Endothelial cell (in vitro differentiated cells): ENCODE measurements around the gene ADGRG2. TPM values are rescaled to one million over a fixed set of nuclear protein-coding genes. Genes with fewer than 3 reads are reported as not detected.

ENCODE experiments used
- DNase-seq: peaks from one replicate; pipeline ENCODE4 v3.0.0; 2021; ENCODE audit warnings: low spot score
- H3K27ac Mint-ChIP-seq: one replicate; pipeline ENCODE4 v1.8.0; 2021; ENCODE audit warnings: mixed read lengths, inconsistent platforms; ENCODE audit not compliant: unreplicated experiment
- H3K27me3 Mint-ChIP-seq: one replicate; pipeline ENCODE4 v1.8.0; 2021; ENCODE audit warnings: mild to moderate bottlenecking, moderate library complexity, mixed read lengths, inconsistent platforms; ENCODE audit not compliant: unreplicated experiment
- H3K36me3 Mint-ChIP-seq: one replicate; pipeline ENCODE4 v1.8.0; 2021; ENCODE audit warnings: mild to moderate bottlenecking, low read depth, mixed read lengths, inconsistent platforms; ENCODE audit not compliant: unreplicated experiment
- H3K4me1 Mint-ChIP-seq: one replicate; pipeline ENCODE4 v1.8.0; 2021; ENCODE audit warnings: mild to moderate bottlenecking, mixed read lengths, inconsistent platforms; ENCODE audit not compliant: unreplicated experiment
- H3K4me3 Mint-ChIP-seq: one replicate; pipeline ENCODE4 v1.8.0; 2021; ENCODE audit warnings: mild to moderate bottlenecking, mixed read lengths, inconsistent platforms; ENCODE audit not compliant: unreplicated experiment
- H3K9me3 Mint-ChIP-seq: one replicate; pipeline ENCODE4 v1.8.0; 2021; ENCODE audit warnings: mixed read lengths, inconsistent platforms; ENCODE audit not compliant: unreplicated experiment
- total RNA-seq: library from RNA; stranded (reverse); fragmentation: NEBNext Ultra II Directional; extraction: Animal tissue kit (Norgen Biotek cat#: 25700); gene quantifications from one replicate; pipeline ENCODE4 v1.2.1, GENCODE V29; 2021; ENCODE audit not compliant: unreplicated experiment
- TF ChIP-seq, protein P1 (sequence below): fragments of 200-600 bp; sonication (generic); IDR thresholded peaks from one replicate; pipeline ENCODE4 v1.5.0; 2021; ENCODE audit warnings: antibody characterized with exemption; ENCODE audit not compliant: unreplicated experiment

ADGRG2 gene
- total RNA-seq, 1 donor from 2014 or later = not detected

DNA sequence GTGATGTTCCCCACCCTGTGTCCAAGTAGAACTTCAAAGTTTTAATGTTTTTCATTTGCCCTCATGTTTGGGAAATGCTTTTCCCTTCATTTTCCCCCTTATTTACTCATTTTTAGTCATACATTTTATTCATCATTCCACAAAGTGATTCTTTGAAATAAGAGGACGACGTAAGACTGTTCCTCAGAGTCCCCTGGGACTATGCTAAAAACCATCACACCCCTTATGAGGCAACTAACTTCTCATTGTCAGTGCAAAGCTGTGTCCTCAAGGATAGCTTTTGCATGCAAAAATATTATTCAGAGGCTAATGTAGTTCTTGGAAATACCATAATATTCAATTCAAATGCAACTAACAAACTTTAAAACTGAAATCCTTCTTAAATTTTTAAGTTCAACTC lies 14.8 kb upstream of the ADGRG2 start:
- DNase-seq = no peak
- Mint-ChIP-seq H3K27ac (no peak overlapping the region), H3K27me3 (no peaks in the 10 kb centered on the region), H3K4me3 (no peak overlapping the region), H3K9me3 (no peaks in the 10 kb centered on the region), H3K4me1 (no peaks in the 10 kb centered on the region), H3K36me3 (no peaks in the 10 kb centered on the region)
- TF ChIP-seq, protein P1, sequence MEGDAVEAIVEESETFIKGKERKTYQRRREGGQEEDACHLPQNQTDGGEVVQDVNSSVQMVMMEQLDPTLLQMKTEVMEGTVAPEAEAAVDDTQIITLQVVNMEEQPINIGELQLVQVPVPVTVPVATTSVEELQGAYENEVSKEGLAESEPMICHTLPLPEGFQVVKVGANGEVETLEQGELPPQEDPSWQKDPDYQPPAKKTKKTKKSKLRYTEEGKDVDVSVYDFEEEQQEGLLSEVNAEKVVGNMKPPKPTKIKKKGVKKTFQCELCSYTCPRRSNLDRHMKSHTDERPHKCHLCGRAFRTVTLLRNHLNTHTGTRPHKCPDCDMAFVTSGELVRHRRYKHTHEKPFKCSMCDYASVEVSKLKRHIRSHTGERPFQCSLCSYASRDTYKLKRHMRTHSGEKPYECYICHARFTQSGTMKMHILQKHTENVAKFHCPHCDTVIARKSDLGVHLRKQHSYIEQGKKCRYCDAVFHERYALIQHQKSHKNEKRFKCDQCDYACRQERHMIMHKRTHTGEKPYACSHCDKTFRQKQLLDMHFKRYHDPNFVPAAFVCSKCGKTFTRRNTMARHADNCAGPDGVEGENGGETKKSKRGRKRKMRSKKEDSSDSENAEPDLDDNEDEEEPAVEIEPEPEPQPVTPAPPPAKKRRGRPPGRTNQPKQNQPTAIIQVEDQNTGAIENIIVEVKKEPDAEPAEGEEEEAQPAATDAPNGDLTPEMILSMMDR = no peak

DNA sequence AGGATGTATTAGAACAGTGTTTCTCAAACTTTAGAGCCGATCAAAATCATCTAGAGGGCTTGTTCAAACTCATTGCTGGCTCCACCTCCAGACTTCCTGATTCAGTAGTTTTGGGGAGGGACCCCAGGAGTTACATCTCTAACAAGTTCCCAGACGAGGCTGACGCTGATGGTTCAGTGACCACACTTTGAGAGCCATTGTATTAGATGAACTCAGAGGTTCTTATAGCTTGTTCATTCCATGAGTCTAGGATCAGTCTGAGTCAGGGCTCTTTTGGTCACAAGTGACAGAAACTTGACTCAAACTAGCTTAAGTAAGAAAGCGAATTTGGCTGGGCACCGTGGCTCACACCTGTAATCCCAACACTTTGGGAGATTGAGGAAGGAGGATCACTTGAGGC lies 11.5 kb upstream of the ADGRG2 start:
- no peak overlapping the region for H3K27ac Mint-ChIP-seq
- no peaks in the 10 kb centered on the region for H3K27me3 Mint-ChIP-seq
- no peaks in the 10 kb centered on the region for H3K9me3 Mint-ChIP-seq
- no peaks in the 10 kb centered on the region for H3K4me1 Mint-ChIP-seq
- DNase-seq = no peak
- no peak overlapping the region for H3K4me3 Mint-ChIP-seq
- TF ChIP-seq, protein P1 = no peak
- H3K36me3 Mint-ChIP-seq = no peaks in the 10 kb centered on the region

DNA sequence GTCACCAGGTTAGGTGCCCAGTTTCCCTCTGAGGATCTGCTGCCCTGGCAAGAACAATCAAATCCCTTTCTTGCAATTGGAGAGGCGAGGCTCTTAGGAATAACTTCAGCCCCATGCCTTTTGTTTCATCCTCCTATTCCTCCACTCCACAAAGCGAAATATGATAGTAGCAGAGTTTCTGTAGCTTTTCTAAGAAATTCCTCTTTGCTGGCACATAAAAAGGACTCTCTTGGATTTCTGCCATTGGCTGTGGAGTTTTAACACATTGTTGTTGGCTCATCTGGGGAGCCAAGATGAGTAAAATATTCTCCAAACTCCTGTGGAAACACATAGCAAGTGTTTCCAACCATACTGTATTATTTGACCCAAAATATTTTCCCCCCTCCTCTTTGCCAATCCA lies 11.0 kb upstream of the ADGRG2 start:
- Mint-ChIP-seq H3K27me3 (no peaks in the 10 kb centered on the region), H3K27ac (no peak overlapping the region), H3K9me3 (no peaks in the 10 kb centered on the region), H3K4me1 (no peaks in the 10 kb centered on the region), H3K36me3 (no peaks in the 10 kb centered on the region), H3K4me3 (no peak overlapping the region)
- no peak for DNase-seq
- TF ChIP-seq, protein P1 = no peak

GRCh38 chrX:19130628-19131027 lies 8.4 kb upstream of the ADGRG2 start:
- no peaks in the 10 kb centered on the region for H3K36me3 Mint-ChIP-seq
- TF ChIP-seq, protein P1 = no peak
- DNase-seq = no peak
- H3K9me3 Mint-ChIP-seq = no peaks in the 10 kb centered on the region
- H3K4me1 Mint-ChIP-seq = no peaks in the 10 kb centered on the region
- no peak overlapping the region for H3K4me3 Mint-ChIP-seq
- no peak overlapping the region for H3K27ac Mint-ChIP-seq
- no peaks in the 10 kb centered on the region for H3K27me3 Mint-ChIP-seq

- H3K27ac Mint-ChIP-seq = no peak overlapping the region
- no peaks in the 10 kb centered on the region for H3K9me3 Mint-ChIP-seq
- no peaks in the 10 kb centered on the region for H3K36me3 Mint-ChIP-seq
- TF ChIP-seq, protein P1 = no peak
- no peak overlapping the region for H3K4me3 Mint-ChIP-seq
- DNase-seq = no peak
- H3K4me1 Mint-ChIP-seq = no peaks in the 10 kb centered on the region
- H3K27me3 Mint-ChIP-seq = no peaks in the 10 kb centered on the region
Observed at GRCh38 chrX:19129694-19130093, 7.4 kb upstream of the ADGRG2 start.
